Measurements from ENCODE around the gene PEX14.

GRCh38 chr1:10525208-10525607 is 50.5 kb downstream of the PEX14 start:
- TF ChIP-seq, protein P1, sequence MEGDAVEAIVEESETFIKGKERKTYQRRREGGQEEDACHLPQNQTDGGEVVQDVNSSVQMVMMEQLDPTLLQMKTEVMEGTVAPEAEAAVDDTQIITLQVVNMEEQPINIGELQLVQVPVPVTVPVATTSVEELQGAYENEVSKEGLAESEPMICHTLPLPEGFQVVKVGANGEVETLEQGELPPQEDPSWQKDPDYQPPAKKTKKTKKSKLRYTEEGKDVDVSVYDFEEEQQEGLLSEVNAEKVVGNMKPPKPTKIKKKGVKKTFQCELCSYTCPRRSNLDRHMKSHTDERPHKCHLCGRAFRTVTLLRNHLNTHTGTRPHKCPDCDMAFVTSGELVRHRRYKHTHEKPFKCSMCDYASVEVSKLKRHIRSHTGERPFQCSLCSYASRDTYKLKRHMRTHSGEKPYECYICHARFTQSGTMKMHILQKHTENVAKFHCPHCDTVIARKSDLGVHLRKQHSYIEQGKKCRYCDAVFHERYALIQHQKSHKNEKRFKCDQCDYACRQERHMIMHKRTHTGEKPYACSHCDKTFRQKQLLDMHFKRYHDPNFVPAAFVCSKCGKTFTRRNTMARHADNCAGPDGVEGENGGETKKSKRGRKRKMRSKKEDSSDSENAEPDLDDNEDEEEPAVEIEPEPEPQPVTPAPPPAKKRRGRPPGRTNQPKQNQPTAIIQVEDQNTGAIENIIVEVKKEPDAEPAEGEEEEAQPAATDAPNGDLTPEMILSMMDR (IDR thresholded peaks at IDR 0.05) = no peak
- no peak for TF ChIP-seq POLR2A (IDR thresholded peaks at IDR 0.05)

Measured in uterus (tissue), 2 donors.